Measurements from ENCODE around the gene ZNF423. TPM values are rescaled to one million over a fixed set of nuclear protein-coding genes. Genes with fewer than 3 reads are reported as not detected.

ZNF423 gene
- total RNA-seq, 2 experiments from 2014 or later: not detected

DNA sequence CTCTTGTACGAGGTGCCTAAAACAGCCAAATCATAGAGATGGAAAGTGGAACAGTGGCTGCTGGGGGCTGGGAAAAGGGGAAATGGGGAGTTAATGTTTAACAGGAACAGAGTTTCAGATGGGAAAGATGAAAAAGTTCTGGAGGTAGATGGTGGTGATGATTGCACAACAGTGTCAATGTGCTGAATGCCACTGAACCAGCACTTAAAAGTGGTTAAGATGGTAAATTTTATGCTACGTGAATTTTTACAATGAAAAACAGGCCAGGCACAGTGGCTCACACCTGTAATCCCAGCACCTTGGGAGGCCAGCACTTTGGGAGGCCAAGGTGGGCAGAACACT, 351.9 kb downstream of the ZNF423 start:
- H3K27ac Mint-ChIP-seq: no peak overlapping the region
- H3K4me3 Mint-ChIP-seq: no peak overlapping the region
- DNase-seq: no peak
- no peaks in the 10 kb centered on the region for H3K4me1 Mint-ChIP-seq
- POLR2A ChIA-PET: no interaction called here
- no peaks in the 10 kb centered on the region for H3K36me3 Mint-ChIP-seq (ENCODE audit: low read depth)
- no peaks in the 10 kb centered on the region for H3K9me3 Mint-ChIP-seq
- CTCF ChIA-PET: no interaction called here
- no peaks in the 10 kb centered on the region for H3K27me3 Mint-ChIP-seq

DNA sequence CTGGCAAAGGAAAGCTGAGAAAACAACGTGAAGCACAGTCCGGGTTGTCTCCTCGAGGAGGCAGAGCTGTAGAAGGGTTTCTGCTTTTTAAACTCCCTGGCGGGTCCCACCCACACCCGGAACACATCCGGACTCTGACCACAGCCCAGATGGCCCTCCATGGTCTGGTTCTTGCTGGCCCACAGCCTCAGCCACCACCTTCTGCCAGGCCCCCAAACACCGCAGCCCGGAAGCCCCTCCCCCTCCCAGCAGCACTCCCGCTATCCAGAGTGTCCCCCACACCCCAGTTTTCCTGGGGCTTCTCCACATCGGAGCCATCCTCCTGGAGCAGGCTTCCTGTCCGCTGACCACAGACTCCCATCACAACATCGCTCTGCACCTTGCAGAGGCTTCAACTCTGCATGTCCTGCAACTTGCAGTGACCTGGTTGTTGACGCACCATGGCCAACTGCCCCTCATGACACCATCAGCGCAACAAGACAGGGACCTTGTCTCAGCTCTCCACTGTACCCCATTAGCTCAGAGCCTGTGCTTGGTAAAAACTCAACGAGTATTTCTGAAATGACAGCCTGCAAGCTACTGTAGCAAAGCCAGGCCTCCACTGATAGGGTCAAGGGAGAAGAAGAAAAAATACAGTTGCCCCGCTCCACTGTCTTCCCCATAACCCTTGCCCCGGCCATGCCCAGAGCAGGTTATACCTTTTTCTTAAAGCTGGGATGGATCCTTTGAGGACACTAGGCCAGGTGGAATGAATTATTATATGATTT, 352.5 kb downstream of the ZNF423 start:
- no peaks in the 10 kb centered on the region for H3K27me3 Mint-ChIP-seq
- H3K4me3 Mint-ChIP-seq: no peak overlapping the region
- H3K9me3 Mint-ChIP-seq: no peaks in the 10 kb centered on the region
- no peaks in the 10 kb centered on the region for H3K4me1 Mint-ChIP-seq
- no peak overlapping the region for H3K27ac Mint-ChIP-seq
- DNase-seq: no peak
- ChIA-PET CTCF (no interaction called here), POLR2A (no interaction called here)
- no peaks in the 10 kb centered on the region for H3K36me3 Mint-ChIP-seq (ENCODE audit: low read depth)

DNA sequence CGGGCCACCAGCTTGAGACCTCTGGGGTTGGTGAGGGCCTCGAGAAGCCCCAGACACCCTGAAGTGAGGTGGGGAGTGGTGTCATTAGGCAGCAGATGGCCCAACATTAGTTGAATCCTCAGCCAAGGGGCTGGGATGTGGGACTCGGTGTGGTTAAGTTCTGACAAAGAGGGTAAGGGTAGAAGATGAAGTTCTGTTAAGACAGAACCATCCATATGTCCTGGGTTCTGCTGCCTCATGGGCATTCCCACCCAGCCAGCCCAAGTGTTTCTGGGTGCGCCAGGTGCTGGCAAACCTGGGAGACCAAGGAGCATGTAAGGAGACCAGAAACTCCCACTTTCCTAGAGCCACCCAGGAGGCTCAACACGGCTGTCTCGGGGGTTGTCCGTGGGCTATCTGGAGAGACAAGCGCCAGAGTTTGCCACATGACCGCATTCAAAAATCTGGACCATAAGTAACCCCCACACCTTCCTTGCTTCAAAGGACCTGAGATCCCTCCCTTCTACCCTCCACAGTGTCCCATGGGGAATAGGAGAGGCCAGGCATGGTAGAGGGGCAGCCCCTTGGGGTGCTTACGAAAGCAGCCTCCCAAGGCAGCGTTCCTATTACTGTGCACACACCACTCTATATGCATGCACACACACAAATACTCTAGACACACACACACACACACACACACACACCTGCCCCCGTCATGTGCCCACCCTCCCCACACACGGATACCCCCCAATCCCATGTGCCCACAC, 353.6 kb downstream of the ZNF423 start:
- Mint-ChIP-seq H3K4me3 (no peak overlapping the region), H3K27ac (no peak overlapping the region), H3K9me3 (no peaks in the 10 kb centered on the region), H3K4me1 (no peaks in the 10 kb centered on the region), H3K27me3 (no peaks in the 10 kb centered on the region), H3K36me3 (ENCODE audit: low read depth) (no peaks in the 10 kb centered on the region)
- no peak for DNase-seq
- ChIA-PET POLR2A (no interaction called here), CTCF (no interaction called here)

DNA sequence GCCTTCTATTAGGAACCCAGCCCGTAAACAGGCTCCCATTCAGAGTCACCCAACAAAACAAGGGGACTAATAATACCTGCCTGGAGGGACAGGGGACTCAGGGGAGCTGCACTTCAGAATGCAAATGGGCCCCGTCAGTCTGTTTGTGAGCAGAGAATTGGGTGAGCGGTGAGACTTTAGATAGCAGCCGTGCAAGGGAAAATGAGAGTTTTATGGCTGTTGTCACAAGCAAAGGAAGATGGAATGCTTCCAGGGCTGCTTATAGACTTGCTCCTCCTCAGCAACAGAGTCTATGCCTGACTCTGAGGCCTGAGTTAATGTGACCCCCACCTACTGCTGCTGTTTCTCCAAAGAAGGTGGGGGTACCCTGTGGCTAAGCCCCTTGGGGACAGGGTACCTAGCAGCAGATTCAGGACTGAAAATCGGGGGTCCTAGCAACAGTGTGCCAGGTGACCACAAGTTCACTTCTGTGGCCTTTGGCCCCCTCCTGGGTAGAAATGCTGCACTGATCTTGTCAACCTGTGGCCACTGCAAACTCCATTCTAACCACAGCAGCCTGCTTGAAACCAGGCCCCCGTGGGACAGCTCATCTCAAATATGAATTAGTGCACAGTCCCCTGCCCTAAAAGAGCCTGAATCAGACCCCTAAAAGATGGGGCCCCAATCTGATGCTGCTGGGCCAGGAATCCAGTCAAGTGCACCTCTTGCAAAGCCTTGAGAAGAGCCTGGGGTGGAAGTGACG, 355.9 kb downstream of the ZNF423 start:
- no peak overlapping the region for H3K4me3 Mint-ChIP-seq
- no peaks in the 10 kb centered on the region for H3K36me3 Mint-ChIP-seq (ENCODE audit: low read depth)
- no peaks in the 10 kb centered on the region for H3K27me3 Mint-ChIP-seq
- CTCF ChIA-PET: no interaction called here
- POLR2A ChIA-PET: no interaction called here
- H3K4me1 Mint-ChIP-seq: no peaks in the 10 kb centered on the region
- no peak overlapping the region for H3K27ac Mint-ChIP-seq
- no peaks in the 10 kb centered on the region for H3K9me3 Mint-ChIP-seq
- DNase-seq: no peak

DNA sequence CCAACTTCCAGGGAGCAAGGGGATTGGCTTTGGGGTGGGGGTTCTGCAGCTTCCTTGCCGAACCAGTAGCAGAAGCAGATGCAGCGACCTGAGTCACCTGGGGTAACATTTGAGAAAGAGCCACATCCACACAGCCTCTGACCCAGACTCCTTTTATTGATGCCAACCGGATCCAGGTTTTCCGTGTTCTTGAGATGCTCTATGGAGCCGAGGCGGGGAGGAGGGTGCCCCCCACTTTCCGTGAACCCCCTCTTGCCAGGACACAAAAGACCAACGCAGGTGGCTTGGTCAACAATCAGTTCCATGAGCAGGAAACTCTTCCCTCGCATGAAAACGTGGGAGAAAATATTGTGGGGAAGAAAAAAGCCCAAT, 356.5 kb downstream of the ZNF423 start:
- ChIA-PET POLR2A (no interaction called here), CTCF (no interaction called here)
- Mint-ChIP-seq H3K36me3 (ENCODE audit: low read depth) (no peaks in the 10 kb centered on the region), H3K4me3 (no peak overlapping the region), H3K4me1 (no peaks in the 10 kb centered on the region), H3K27ac (no peak overlapping the region), H3K9me3 (no peaks in the 10 kb centered on the region), H3K27me3 (no peaks in the 10 kb centered on the region)
- DNase-seq: no peak

DNA sequence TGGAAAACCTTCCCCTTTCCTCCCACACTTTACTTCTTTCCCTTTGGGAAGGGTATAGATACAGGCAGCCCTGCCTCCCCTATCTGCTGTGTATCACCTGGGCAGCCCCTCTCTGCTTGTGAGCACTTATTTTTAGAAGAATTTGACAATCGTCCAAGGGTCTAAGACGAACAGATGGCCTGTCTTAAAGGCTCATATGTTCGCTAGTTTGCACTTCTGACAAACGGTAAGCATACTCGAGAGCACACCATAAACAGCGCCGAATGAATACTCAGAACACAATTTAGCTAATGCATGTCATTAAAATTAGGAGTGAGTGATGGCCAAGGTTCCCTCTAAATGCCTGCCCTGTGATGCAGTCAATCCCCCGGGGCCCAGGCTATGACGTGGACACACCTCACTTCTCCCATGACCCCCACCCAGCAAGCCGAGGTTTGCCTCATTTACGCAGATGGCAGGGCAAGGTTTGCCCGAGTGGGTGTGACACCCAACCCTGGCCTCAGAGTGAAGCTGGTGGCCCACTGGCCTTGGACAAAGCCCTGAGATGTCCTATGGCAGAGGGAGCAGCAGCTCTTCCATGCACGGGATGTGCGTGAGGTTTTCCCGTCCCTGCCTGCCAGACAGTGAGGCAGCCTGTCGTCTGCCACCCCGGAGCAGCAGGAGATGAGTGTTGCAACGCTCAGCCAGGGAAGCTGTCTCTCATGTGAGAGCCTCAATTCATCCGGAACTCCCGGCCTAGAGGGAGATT, 357.1 kb downstream of the ZNF423 start:
- Mint-ChIP-seq H3K27me3 (no peaks in the 10 kb centered on the region), H3K9me3 (no peaks in the 10 kb centered on the region), H3K36me3 (ENCODE audit: low read depth) (no peaks in the 10 kb centered on the region), H3K27ac (no peak overlapping the region), H3K4me1 (no peaks in the 10 kb centered on the region), H3K4me3 (no peak overlapping the region)
- no peak for DNase-seq
- CTCF ChIA-PET: no interaction called here
- POLR2A ChIA-PET: no interaction called here

DNA sequence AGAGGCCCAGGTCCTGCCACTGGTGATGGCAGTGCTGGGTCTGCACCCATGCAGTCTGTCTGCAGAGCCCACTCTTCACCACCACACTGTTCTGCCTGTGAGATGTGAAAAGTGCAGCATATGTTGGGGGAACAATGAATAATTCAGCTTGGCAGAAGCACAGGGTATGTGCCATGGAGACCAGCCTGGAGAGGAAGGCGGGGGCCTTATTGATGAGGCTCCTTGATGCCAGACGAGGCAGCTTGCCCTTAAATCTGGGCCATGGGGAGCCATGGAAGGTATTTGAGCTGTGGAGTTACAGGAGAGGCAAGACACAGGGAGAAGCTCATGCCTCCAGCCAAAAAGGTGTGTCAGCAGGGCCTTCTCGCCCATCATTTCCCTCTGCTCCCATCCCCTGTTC, 357.6 kb downstream of the ZNF423 start:
- Mint-ChIP-seq H3K9me3 (no peaks in the 10 kb centered on the region), H3K27ac (no peak overlapping the region), H3K4me3 (no peak overlapping the region), H3K36me3 (ENCODE audit: low read depth) (no peaks in the 10 kb centered on the region), H3K27me3 (no peaks in the 10 kb centered on the region), H3K4me1 (no peaks in the 10 kb centered on the region)
- ChIA-PET CTCF (no interaction called here), POLR2A (no interaction called here)
- DNase-seq: no peak

DNA sequence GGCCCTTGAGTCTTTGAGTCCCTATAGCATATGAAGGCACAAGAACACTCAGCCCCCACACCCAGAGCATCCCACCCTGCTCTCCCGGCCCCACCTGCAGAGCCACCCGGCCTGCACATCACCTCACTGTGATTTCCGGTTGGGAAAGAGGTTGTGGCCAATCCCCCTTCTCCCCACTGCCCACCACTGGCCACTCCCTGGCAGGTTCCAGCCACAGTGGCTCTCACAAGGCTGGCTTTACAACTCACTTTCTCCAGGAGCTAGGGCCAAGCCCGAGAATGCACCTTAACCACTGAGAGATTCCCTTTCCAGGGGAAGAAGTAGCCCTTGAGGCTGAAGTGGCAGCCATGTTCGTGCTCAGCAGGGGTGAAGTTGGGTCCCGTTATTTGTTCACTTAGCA, 358.4 kb downstream of the ZNF423 start:
- no peaks in the 10 kb centered on the region for H3K27me3 Mint-ChIP-seq
- ChIA-PET CTCF (no interaction called here), POLR2A (no interaction called here)
- H3K4me3 Mint-ChIP-seq: no peak overlapping the region
- DNase-seq: no peak
- H3K4me1 Mint-ChIP-seq: no peaks in the 10 kb centered on the region
- no peaks in the 10 kb centered on the region for H3K9me3 Mint-ChIP-seq
- no peak overlapping the region for H3K27ac Mint-ChIP-seq
- no peaks in the 10 kb centered on the region for H3K36me3 Mint-ChIP-seq (ENCODE audit: low read depth)

DNA sequence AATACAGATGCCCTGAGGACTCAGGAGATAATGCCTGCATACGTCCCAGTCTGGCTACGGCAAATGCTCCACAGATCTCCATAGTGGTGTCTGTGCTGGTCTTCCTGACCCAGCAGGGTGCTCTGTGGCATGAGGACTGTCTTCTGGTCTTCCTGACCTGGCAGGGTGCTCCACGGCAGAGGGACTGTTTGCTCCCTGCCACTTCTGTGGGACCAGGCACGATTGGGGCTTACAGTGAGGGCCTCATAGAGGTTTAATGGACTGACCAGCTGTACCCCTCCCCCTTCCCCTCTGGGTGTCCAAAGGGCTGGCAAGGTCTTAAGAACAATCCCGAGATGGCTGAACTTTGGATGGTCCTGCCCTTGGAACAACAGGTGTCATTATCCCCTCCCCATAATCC, 359.3 kb downstream of the ZNF423 start:
- ChIA-PET CTCF (no interaction called here), POLR2A (no interaction called here)
- no peaks in the 10 kb centered on the region for H3K4me1 Mint-ChIP-seq
- no peak for DNase-seq
- H3K4me3 Mint-ChIP-seq: no peak overlapping the region
- H3K27ac Mint-ChIP-seq: no peak overlapping the region
- no peaks in the 10 kb centered on the region for H3K9me3 Mint-ChIP-seq
- no peaks in the 10 kb centered on the region for H3K27me3 Mint-ChIP-seq
- no peaks in the 10 kb centered on the region for H3K36me3 Mint-ChIP-seq (ENCODE audit: low read depth)

DNA sequence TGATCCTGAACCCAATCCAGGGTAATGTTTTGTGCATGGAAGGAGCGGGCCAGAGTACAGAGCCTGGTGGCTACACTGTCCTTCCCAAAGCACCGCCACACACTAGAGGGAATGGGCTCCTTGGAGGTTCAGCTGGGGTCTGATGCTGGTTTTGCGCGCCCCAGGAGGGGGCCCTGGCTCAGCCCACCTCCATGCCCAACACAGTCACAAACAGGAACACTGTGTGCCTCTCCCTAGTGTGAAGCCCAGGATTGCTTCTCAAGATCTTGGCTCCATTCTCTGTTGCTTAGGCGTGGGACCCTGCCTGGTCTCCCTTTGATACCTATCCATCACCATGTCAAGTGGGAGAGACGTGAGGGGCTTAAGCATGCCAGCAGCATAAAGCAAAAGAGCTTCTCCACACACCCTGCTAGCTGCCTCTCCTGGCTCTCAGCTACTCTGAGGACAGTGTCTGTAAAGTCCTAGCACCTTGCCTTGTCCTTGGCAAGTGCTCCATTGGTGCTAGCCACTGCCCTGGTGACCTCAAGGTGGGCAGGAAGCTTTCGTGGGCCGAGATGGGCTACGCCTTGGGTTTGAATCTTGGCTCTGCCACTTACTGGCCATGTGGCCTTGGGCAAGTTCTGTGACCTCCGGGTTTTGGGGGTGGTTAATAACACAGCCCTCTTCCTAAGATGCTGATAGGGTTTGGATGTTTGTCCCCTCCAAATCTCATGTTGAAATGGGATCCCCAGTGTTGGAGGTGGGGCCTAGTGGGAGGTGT, 360.1 kb downstream of the ZNF423 start:
- no peak for DNase-seq
- ChIA-PET POLR2A (no interaction called here), CTCF (no interaction called here)
- no peaks in the 10 kb centered on the region for H3K27me3 Mint-ChIP-seq
- no peak overlapping the region for H3K27ac Mint-ChIP-seq
- no peaks in the 10 kb centered on the region for H3K9me3 Mint-ChIP-seq
- H3K4me1 Mint-ChIP-seq: no peaks in the 10 kb centered on the region
- no peaks in the 10 kb centered on the region for H3K36me3 Mint-ChIP-seq (ENCODE audit: low read depth)
- no peak overlapping the region for H3K4me3 Mint-ChIP-seq

DNA sequence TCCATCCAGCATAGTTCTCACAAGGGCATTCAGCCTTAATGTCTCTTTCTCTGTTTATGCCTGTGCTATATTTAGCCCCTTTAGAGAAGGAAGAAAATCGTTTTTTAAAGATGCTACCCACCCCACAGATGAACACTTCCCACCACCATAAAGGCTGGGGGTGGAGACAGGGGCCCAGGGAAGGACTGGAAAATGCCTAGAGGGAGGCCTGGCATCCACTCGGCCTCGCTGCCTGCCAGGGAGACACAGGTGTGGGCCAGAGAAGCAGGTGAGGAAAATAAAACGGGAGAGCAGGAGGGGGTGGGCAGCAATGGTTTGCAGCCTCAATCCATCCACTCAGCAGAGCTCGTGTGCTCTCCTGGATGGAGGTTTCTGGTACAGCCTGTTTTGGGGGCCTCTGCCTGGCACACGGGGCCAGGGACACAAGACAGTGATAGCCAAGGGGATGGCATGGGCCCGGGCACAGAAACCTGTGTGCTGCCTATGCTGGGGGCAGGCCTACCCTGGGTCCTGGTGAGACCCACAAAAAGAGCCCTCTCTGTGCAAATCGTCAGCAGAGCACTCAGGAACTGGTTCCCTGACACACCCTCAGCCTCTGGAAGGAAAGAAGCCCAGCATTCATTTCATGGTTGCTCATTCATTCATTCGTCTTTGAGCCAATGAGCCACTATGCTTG, 360.9 kb downstream of the ZNF423 start:
- Mint-ChIP-seq H3K36me3 (ENCODE audit: low read depth) (no peaks in the 10 kb centered on the region), H3K27ac (no peak overlapping the region), H3K9me3 (no peaks in the 10 kb centered on the region), H3K4me3 (no peak overlapping the region), H3K27me3 (no peaks in the 10 kb centered on the region), H3K4me1 (no peaks in the 10 kb centered on the region)
- ChIA-PET CTCF (no interaction called here), POLR2A (no interaction called here)
- DNase-seq: no peak

DNA sequence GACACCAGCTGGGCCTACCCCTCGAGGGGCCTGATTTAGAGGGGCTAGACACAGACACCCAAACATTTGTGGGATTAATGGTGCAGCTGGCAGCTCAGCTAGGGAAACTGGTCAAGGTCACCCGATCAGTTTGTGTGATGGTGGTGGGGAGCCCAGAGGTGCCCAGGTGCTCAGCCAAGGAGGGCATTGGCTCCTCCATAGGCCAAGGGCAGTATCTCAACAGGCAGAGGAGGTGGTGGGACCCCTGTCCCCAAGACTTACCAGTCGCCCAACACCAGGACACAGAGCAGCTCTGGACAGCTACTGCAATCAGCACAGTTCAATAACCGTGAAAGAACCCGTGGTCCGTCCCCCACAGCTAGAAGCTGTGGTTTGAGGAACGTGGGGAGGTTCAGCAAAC, 361.4 kb downstream of the ZNF423 start:
- ChIA-PET CTCF (no interaction called here), POLR2A (no interaction called here)
- no peak overlapping the region for H3K4me3 Mint-ChIP-seq
- H3K27ac Mint-ChIP-seq: no peak overlapping the region
- no peaks in the 10 kb centered on the region for H3K27me3 Mint-ChIP-seq
- no peaks in the 10 kb centered on the region for H3K9me3 Mint-ChIP-seq
- no peaks in the 10 kb centered on the region for H3K36me3 Mint-ChIP-seq (ENCODE audit: low read depth)
- no peaks in the 10 kb centered on the region for H3K4me1 Mint-ChIP-seq
- no peak for DNase-seq

All from activated CD4-positive, alpha-beta memory T cell treated with anti-CD3 and anti-CD28 coated beads, Interleukin-2, amount 10 ng/mL, durations not matched to agents 7 days and 5 days (primary cell).